Iris pigment epithelial cell (primary cell): ENCODE measurements around the gene KANK4.
"Not testable (repeated sequence)": the region's sequence is repeated elsewhere in the genome, so short reads cannot be mapped to it uniquely, and the experiment has no call there.

ENCODE experiments used
- DNase-seq: peaks from one replicate; pipeline ENCODE4 v3.0.0-alpha.2; 2011; ENCODE audit warnings: low read depth

The KANK4 gene

DNA sequence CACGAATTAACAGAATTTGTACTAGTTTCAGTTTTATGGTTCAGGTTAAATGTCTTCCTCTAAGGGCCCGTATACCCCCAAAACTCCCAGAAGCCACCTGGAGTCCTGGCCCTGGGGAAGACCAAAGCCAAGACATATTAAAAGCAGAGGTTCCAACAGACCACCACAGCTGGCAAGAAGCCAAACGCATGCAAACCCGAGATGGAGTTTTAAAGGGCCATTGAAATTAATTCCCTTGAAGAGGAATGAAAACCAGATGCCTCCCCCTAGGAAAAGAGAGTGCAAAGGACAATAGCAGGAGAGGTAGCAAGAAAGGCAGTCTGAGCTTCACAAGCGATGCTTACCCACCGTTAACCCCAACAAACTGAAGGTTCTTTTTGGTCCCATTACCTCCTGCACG lies 48.1 kb downstream of the KANK4 start:
- DNase-seq = no peak

GRCh38 chr1:62269851-62270495 lies 49.3 kb downstream of the KANK4 start:
- DNase-seq = no peak

DNA sequence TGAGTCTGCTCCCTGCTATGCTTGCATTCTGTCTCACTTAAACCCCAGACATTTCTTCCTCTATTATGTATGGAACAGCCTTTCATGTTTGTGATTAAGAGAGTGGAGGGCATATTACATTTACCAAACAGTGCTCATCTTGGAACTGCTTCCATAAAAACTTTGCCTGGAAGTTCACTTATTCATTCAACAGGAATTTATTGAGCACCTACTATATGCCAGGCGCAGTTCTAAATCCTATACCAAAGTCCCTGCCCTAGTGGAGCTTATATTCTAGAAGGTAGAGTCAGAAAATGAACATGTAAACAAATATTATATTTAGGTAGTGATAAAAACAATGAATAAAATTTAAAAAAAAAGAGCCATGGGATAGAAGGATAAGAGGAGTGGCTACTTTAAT lies 49.8 kb downstream of the KANK4 start:
- DNase-seq = no peak

GRCh38 chr1:62268315-62268714 lies 50.9 kb downstream of the KANK4 start:
- no peak for DNase-seq

DNA sequence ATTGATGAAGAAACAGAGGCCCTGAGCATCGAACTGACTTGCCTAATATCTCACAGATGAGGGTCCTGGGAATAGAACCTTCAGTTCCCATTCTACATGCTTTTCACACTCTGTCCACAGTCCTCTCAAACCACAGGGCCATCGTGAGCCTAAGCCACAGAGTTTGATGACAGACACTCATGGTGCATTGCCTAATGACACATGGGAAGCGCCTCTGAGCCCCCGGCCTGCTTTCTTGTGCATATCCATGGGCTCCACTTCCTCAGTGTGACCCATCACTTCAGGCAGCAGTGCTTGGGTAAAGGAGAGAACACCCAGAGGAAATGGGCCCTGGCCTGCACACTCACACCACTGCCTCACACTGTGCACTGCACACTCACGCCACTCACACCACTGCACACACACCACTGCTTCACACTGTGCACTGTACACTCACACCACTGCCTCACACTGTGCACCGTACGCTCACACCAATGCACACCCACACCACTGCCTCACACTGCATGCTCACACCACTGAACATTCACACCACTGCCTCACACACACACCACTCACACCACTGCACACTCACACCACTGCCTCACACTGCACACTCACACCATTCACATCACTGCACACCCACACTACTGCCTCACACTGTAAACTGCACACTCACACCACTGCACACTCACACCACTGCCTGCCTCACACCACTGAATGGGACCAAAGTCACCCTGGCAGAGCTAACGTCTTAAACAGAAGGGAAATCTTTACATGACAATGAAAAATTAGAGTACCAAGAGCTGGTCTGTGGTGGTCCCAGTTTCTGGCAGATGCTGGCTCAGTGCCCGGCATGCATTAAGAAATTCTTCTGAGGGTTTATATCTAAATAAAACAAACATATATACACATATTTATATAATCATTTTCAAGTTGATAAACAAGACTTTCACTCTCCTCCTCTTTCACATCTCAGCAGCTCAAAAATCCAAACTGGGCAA lies 53.0 kb downstream of the KANK4 start:
- no peak for DNase-seq

- no peak for DNase-seq
Observed at GRCh38 chr1:62263814-62264353, 55.4 kb downstream of the KANK4 start.

DNA sequence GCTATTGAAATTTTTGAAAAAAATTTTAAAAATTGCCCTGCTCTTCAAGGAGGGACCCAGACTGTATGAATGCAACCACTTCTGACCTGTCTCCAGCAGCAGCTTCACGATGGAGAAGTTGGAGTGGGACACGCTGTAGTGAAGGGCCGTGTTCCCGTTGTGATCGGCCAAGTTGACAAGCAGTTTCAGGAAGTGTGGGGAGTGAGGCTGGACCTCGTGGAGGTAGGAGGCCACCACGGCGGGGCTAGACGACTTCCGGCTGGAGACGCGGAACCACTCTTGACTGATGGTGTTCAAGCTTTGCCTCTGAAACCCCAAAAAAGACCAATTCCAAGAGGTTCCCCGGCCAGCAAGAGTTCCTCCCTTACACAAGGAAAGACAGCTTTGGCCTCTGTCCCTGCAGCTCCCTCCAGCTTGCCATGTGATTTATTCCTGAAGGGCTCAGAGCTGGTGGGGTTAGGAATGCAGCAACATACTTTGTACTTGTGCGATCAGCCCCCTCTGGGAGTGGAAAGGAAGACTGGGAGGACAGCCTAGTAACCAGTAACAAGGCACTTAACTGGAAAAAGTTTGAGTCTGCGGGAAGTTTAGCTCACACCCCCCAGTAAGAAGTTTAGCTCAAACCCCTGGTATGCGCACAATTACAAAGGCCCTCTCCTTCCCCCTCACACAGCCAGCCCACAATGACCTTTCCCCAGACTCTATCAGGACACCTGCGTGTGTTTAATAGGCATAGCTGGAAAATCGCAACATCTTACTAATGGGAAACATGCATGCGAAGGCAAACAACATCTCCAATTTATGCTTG lies 56.0 kb downstream of the KANK4 start:
- DNase-seq = no peak

GRCh38 chr1:62260688-62261087 lies 58.5 kb downstream of the KANK4 start:
- no peak for DNase-seq

- DNase-seq = no peak
Observed at GRCh38 chr1:62259551-62259950, 59.7 kb downstream of the KANK4 start.

DNA sequence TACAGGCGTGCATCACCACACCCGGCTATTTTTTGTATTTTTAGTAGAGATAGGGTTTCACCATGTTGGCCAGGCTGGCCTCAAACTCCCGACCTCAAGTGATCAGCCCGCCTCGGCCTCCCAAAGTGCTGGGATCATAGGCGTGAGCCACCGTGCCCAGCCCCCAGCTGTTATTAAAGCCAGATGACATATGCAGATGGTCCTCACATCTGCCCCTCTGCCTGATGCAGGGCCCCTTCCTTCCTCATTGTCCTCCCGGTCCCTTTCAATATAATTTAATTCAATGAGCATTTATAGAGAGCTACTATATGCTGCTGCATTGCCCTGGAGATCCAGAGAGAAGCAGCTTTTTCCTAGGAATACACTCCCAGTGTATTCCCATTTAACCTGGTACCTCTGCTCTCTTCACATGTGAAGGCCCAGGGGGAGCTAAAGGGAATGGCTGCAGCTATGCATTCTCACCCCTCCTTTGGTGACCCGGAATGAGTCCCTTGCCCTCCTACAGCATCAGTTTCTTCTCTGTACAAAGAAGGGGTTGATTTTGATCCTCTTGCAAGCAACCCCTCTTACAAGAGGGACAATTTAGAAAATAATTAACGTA lies 69.0 kb downstream of the KANK4 start:
- DNase-seq = no peak

GRCh38 chr1:62247391-62248168 lies 71.7 kb downstream of the KANK4 start:
- DNase-seq = no peak

GRCh38 chr1:62245201-62245600 lies 74.0 kb downstream of the KANK4 start:
- DNase-seq = no peak

DNA sequence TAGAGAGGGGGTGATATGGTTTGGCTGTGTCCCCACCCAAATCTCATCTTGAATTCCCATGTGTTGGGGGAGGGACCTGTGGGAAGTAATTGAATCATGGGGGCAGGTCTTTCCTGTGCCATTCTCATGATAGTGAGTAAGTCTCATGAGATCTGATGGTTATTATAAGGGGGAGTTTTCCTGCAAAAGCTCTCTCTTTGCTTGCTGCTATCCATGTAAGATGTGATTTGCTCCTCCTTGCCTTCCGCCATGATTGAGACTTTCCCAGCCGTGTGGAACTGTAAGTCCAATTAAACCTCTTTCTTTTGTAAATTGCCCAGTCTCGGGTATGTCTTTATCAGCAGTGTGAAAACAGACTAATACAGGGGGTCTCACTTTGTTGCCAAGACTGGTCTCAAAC lies 74.9 kb downstream of the KANK4 start:
- DNase-seq = not testable (repeated sequence)

DNA sequence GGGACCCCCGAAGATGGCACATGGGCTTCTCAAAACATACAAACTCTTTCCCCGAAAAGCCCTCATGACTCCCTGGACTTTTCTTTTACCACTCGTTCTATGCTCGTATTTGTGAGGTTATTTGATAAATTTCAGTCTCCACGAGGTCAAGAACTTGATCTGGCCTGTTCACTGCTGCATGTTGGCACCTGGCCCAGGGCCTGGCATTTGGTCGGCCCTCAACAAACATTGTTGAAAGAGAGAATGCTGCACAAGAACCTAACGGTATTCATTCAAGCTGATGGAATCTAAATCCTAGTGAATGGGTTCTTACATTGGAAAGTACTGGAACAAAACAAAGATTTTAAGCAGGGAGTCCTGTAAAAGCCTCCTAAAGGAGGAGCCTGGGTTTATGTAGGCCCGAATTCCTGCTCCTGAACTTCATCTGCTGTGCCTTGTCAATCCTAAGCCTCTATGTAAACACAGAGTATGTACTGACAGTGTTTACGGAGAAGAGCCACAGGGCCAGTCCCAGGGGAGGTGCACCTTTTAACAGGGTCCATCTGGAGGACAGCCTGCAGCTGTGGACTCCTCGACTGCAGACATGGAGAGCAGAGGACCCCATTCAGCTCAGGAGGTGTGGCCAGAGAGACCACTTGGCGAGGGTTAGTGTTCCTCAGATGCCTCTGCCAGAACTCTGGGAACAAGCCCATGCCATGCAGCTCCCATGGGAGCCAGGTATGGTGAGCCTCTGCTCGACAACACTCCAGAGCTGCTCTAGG lies 77.7 kb downstream of the KANK4 start:
- no peak for DNase-seq

DNA sequence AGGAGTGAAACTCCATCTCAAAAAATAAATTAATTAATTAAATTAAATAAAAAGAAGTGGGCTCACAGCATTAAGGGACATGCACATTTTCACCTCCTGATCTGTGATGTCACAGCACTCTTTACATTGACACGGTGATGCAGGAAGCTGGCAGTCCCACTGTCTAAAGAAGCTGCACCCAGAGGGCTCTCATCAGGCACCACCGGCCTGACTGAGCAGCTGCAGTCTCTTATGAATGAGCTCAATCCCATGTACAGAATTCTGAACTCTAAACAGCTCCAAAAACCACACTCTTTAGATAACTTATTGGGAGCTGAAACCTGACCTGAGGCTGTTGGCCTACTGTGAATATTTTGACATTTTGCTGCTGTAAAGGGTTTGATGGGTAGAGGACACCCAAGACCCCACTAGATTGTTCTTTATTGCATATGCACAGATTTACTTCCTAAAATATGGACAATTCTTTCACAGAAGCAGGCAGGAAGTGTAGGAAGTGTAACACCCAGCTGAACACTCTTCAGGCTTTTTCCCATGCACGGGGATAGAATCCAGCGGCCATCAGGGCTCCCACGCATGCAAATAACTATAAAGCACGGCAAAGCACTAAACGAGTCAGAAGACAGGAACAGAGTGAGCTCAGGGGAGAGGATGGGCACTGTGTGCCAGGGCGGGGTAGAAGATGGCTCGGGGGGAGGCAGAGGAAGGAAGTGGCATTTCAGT lies 78.4 kb downstream of the KANK4 start:
- no peak for DNase-seq

DNA sequence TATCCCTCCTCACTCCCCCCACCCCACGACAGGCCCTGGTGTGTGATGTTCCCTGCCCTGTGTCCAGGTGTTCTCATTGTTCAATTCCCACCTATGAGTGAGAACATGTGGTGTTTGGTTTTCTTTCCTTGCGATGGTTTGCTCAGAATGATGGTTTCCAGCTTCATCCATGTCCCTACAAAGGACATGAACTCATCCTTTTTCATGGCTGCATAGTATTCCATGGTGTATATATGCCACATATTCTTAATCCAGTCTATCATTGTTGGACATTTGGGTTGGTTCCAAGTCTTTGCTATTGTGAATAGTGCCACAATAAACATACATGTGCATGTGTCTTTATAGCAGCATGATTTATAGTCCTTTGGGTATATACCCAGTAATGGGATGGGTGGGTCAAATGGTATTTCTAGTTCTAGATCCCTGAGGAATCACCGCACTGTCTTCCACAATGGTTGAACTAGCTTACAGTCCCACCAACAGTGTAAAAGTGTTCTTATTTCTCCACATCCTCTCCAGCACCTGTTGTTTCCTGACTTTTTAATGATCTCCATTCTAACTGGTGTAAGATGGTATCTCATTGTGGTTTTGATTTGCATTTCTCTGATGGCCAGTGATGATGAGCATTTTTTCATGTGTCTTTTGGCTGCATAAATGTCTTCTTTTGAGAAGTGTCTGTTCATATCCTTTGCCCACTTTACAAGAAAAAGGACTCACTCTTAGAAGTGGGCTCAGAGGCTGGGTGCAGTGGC lies 79.4 kb downstream of the KANK4 start:
- DNase-seq = not testable (repeated sequence)

GRCh38 chr1:62238507-62238906 lies 80.7 kb downstream of the KANK4 start:
- DNase-seq = no peak

DNA sequence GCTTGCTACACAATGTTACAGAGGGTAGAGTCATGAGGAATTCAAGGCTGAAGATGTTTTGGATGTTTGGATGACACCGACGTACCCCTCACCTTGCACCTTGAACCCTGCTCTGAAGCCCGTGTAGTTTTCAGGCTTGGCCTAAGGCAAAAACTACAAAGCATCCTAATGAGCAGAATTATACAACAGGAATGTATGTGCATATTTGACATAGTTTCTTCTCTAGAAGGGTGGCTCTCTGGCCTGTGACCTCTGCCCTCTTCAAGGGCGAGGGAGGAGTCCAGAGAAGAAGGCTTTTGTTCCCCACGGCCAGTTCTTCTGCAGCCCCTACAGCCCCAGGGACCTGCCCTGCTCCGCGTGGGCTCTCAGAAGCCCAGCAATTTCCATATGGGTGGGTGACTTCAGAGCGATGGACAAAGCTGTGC lies 81.3 kb downstream of the KANK4 start:
- DNase-seq = no peak

- no peak for DNase-seq
Observed at GRCh38 chr1:62237361-62237760, 81.9 kb downstream of the KANK4 start.
